ENCODE results near the gene APH1B.

DNA sequence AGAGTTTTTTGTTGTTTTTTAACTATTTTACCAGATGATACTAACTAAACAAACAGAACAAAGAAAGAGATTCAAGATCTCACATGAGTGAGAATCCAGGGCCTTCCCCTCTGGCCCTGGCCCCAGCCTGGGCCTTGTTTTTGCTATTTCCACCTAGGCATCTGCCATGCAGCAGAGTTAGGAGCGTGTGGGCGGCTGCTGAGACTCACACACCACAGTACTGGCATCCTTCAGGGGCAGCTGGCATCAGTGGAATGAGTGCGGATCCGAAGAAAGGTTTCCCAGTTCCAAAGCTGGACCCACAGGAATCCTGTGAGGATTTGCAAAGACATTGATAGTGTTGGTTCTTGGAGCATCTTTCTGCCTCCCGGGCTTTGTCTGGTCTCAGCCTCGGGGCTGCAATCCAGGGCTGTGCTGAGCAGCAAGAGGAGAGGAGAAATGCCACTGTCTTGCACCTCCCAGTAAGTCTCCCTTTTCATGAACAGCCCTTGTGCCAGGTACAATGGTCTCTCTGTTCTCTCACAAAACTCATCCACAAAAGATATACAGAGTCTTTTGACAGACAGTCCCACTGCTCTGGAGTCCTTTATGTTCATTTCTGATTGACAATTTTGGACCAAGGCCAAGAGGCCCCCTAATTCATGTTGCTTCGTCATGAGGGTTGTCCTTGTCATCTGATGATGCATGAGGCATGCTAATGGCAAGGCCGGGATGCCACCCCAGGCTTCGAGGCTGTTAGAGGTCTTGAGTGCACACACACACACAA is 46.6 kb downstream of the APH1B start:
- TF ChIP-seq, protein P1, sequence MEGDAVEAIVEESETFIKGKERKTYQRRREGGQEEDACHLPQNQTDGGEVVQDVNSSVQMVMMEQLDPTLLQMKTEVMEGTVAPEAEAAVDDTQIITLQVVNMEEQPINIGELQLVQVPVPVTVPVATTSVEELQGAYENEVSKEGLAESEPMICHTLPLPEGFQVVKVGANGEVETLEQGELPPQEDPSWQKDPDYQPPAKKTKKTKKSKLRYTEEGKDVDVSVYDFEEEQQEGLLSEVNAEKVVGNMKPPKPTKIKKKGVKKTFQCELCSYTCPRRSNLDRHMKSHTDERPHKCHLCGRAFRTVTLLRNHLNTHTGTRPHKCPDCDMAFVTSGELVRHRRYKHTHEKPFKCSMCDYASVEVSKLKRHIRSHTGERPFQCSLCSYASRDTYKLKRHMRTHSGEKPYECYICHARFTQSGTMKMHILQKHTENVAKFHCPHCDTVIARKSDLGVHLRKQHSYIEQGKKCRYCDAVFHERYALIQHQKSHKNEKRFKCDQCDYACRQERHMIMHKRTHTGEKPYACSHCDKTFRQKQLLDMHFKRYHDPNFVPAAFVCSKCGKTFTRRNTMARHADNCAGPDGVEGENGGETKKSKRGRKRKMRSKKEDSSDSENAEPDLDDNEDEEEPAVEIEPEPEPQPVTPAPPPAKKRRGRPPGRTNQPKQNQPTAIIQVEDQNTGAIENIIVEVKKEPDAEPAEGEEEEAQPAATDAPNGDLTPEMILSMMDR (IDR thresholded peaks at IDR 0.05) = no peak
- no peak for TF ChIP-seq POLR2A (IDR thresholded peaks at IDR 0.05)
- no peak for TF ChIP-seq EP300 (IDR thresholded peaks at IDR 0.05)

Data from ovary (tissue), 3 donors.